HUDEP-2 (cell line): ENCODE measurements around the gene NKX3-2.

Experiments used
- DNase-seq, 76 experiments: peaks; one replicate each; lab custom pipeline; 2025; ENCODE audit not compliant: unreplicated experiment in 76 of 76; lab: John Stamatoyannopoulos, UW

The NKX3-2 gene

DNA sequence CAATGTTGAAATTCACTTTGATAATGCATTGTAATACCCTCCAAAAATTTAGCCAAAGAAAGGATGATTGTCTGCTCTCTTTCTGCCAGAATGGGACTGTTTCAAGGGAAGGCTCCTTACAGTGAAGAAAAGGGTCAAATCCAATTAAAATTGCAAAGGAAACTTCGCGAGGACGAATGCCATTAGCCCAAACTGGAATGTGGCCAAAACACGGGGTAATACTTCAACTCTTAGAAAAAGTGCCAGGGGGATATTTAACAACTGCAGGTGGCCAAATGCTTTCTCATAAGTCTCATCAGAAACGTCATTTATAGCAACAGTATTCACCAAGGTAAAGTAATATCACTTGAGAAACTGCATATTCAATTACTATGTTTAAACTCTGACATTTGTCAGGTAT is 29.0 kb downstream of the NKX3-2 start:
- no peak for DNase-seq

DNA sequence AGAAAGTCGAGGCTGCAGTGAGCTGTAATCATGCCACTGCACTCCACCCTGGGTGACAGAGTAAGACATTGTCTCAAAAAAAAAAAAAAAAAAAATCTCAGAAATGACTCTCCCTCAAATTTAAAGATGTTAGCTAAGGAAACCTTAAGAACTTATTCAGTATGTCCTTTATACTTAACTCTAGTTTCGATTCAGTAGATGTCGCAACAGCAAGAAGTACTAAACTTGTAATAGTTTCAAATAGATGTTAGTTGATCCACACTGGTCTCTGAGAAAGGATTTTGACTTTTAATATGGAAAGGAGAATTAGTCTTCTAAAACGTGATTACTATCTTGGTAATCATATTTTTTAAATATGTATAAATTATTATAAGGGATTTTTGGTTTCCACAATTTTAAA is 29.6 kb downstream of the NKX3-2 start:
- DNase-seq, result no peak

DNA sequence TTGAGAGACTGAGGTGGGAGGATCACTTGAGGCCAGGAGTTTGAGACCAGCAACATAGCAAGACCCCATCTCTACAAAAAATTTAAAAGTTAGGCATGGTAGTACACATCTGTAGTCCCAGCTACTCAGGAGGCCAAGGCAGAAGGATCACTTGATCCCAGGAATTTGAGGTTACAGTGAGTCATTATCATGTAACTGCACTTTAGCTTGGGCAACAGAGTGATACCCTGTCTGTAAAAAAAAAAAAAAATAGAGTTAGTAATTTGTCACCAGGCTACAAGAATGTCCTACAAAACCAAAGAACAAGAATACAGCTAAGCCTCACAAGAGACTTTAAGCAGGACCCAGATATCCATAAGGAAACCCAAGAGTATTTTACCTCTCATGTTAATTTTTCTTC is 33.2 kb downstream of the NKX3-2 start:
- no peak for DNase-seq

DNA sequence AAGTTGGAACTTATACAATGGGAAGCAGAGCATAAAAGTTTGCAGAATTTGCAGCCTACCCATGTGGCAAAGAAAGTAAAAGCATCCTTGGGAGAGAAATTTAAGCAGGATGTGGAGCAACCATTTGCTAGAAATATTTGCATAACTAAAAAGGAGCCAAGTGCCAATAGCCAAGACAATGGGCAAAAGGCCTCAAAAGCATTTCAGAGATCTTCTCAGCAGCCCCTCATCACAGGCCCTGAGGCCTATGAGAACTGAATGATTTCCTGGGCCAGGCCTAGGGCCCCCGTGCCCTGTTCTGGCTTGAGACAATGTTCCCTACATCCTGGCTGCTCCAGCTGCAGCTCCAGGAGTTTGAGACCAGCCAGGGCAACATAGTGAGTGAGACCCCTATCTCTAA is 34.9 kb downstream of the NKX3-2 start:
- DNase-seq, result no peak

DNA sequence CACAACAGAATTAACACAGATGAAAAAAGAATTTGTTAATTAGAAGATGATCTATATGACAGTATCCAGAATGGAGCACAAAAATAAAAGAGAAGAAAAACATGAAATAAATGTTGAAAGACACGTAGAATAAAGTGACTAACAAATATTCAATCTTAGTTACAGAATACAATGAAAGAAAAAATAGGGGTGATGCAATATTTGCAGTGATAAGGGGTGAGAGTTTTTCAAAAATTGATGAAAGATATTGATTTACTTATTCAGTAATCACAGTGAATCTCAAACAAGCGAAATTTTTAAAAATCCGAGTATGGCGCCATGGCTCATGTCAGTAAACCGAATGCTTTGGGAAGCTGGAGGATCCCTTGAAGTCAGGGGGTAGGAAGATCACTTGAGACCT is 39.9 kb downstream of the NKX3-2 start:
- no peak for DNase-seq

DNA sequence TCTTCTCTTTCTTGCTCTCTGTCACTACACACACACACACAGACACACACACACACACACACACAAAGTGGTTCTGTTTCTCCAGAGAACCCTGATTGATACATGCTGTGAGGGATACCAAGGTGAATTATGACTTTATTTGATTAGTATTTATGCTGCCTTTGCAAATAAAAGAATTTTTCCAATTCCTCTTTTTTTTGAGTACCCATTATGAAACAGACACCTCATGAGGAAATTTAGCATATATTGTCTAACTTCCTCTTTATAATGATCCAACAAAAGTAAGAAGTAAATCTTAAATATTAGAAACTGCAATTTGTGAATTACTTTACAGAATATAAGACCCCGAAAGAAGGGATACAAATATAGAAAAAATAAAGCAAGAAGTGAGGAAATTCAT is 45.8 kb downstream of the NKX3-2 start:
- DNase-seq, result no peak

DNA sequence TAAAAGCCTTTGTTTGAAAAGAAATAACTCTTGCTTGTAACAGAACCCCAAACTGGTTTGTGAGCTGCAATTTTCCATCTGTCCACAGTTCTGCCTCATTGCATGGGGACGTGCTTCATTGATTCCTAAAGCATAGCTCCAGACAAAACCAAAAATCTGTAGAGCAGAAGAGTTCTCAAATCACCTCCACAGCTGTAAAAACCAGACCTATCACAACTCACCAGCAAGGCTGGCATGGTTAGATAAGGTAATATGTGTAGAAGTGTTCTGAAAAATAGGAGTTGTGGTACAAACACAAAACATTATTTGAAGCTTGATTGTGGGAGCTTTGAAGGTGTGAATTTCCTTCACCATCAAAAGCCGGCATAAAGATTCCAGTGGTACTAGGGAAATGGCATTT is 47.7 kb downstream of the NKX3-2 start:
- peak in 15 of 76 experiments; percentile 0 to 40 (median 10) for DNase-seq

DNA sequence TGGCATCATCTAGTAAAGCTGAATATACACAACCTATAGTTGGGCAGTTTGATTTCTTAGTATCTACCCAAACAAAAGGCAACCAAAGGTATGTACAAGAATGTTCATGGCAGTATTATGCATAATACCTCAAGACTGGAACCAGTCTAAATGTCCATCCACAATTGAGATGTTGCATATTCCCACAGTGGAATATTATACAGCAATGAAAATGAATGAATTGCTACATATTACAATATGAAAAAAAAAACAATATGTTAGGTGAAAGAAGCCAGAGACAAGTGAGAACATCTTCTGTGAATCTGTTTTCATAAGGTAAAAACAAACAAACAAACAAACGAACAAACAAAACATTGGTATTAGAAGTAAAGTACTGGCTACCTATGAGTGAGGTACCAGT is 48.6 kb downstream of the NKX3-2 start:
- no peak for DNase-seq

DNA sequence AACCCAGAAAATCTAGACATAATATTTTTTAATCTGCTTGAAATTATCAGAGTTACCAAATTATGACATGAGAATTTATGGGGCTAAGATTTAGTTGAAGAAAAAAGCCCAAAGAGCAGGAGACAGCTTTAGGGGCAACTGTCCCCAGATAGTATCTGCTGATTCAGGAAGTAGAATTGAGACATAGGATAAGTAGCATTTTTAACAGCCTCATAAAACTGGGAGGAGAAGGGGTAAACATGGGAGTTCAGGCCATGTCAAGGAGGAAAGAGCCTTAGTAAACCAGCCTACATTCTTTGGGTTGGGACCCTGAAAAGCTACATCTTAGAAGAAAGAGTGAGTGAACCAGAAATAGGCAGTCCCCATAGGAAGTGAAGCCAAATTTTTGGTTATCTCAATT is 50.5 kb downstream of the NKX3-2 start:
- DNase-seq, result no peak

DNA sequence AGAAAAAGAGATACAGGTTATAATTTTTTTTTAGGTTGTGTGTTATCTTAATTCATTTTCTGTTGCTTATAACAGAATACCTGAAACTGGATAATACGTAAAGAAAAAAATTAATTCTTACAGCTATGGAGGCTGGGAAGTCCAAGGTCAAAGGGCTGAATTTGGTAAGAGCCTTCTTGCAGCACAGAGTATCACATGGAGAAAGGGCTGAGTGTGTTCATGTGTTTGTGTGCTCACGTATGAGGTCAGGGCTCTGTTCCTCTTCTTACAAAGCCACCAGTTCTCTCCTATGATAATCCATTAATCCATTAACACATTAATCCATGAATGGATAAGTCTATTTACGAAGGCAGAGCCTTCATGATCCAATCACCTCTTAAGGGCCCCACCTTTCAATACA is 51.6 kb downstream of the NKX3-2 start:
- no peak for DNase-seq
